ENCODE data around the gene ADGRG3.

Gene ADGRG3

DNA sequence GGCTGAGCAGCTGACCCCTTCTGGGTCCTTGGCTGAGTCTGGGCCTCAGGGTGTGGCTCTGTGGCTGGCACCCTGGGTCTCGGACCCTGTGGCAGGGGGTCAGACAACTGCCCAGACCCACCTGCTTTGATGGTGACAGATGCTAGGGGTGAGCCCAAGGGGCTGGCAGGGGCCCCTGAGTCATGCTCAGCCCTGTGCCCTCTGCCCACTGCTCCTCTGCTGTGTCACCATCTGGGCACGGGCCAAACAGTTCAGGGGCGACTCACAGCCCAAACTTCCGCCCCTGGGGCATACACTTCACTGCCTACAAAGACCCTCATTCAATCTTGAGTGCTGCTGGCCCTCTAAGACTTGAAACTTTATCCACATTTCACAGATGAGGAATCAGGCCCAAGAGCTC lies 33.9 kb upstream of the ADGRG3 start:
- DNase-seq (ENCODE audit: low read depth) = no peak
- no peaks in the 10 kb centered on the region for H3K27me3 ChIP-seq (replicated peaks; ENCODE audit: control insufficient read depth, insufficient read depth, low read length)
- H3K9me3 ChIP-seq (ENCODE audit: control insufficient read depth, low read length) = no peaks in the 10 kb centered on the region
- H3K4me1 ChIP-seq (ENCODE audit: control insufficient read depth, insufficient read depth, low read length) = peaks cover 33% of the 10 kb centered on the region
- no peak overlapping the region for H3K9ac ChIP-seq (ENCODE audit: low read length)
- H3K36me3 ChIP-seq (ENCODE audit: control insufficient read depth, insufficient read depth, low read length, severe bottlenecking) = no peaks in the 10 kb centered on the region
- no peak overlapping the region for H3K4me3 ChIP-seq (ENCODE audit: low read length)

DNA sequence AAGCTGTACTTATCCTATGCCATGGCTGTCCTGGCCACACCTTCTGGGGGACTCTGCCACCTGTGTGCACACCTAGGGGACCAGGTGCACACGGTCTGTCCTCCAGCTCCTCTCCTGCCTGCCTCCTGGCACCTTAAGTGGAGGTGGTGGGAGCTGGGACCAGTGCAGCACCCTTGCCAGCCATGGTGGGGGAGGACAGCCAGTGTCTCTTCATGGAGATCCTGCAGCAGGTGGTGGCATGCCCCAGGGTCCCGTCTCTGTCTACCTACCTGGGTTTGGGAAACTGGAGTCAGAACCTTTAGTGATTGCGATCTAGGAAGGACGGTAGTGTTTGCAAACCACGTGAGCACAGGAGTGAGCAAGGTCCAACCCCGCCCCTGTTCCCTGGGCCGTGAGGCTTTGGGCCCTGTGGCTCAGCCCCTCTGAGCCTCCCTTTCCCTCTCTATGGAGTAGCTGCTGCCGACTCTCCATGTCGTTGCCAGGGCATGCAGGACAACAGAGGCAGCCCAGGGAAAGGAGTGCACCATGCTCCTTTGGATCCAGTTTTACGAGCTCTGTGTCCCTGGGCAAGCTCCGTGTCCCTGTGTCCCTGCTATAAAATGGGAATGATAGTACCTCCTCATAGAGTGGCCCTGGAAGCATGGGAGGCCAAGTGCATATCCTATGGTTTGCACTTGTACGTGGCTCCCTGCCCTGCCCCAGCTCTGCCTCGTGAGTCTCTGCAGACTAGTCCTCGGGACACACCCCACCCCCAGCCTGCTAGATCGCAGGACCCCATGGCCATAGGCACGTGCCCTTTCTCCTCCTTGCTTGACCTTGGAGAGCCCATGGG lies 32.6 kb upstream of the ADGRG3 start:
- no peaks in the 10 kb centered on the region for H3K27me3 ChIP-seq (replicated peaks; ENCODE audit: control insufficient read depth, insufficient read depth, low read length)
- peaks cover 33% of the 10 kb centered on the region for H3K4me1 ChIP-seq (ENCODE audit: control insufficient read depth, insufficient read depth, low read length)
- no peaks in the 10 kb centered on the region for H3K9me3 ChIP-seq (ENCODE audit: control insufficient read depth, low read length)
- H3K36me3 ChIP-seq (ENCODE audit: control insufficient read depth, insufficient read depth, low read length, severe bottlenecking) = no peaks in the 10 kb centered on the region
- DNase-seq (ENCODE audit: low read depth) = no peak
- H3K9ac ChIP-seq (ENCODE audit: low read length) = no peak overlapping the region
- H3K4me3 ChIP-seq (ENCODE audit: low read length) = no peak overlapping the region

DNA sequence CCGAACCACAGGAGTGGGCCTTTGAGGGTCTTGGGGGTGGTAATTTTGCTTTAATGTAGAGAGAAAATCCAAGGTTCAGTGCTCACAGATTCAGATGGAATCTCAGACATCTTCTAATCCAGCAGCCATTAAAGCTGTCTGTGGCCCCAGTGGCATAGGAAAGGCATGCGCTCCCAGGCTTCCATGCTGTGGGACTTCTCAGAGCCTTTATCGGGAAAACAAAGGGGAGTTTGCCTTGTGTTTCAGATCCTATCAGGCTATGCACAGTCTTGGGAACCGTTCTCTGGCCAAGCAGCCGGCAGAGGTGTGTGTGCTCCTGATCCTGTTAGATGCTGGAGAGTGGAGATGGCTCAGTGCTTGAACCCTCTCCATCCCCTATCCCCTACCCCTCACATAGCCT lies 31.9 kb upstream of the ADGRG3 start:
- no peak overlapping the region for H3K4me3 ChIP-seq (ENCODE audit: low read length)
- H3K9ac ChIP-seq (ENCODE audit: low read length) = no peak overlapping the region
- peaks cover 33% of the 10 kb centered on the region for H3K4me1 ChIP-seq (ENCODE audit: control insufficient read depth, insufficient read depth, low read length)
- DNase-seq (ENCODE audit: low read depth) = no peak
- no peaks in the 10 kb centered on the region for H3K36me3 ChIP-seq (ENCODE audit: control insufficient read depth, insufficient read depth, low read length, severe bottlenecking)
- no peaks in the 10 kb centered on the region for H3K27me3 ChIP-seq (replicated peaks; ENCODE audit: control insufficient read depth, insufficient read depth, low read length)
- H3K9me3 ChIP-seq (ENCODE audit: control insufficient read depth, low read length) = no peaks in the 10 kb centered on the region

DNA sequence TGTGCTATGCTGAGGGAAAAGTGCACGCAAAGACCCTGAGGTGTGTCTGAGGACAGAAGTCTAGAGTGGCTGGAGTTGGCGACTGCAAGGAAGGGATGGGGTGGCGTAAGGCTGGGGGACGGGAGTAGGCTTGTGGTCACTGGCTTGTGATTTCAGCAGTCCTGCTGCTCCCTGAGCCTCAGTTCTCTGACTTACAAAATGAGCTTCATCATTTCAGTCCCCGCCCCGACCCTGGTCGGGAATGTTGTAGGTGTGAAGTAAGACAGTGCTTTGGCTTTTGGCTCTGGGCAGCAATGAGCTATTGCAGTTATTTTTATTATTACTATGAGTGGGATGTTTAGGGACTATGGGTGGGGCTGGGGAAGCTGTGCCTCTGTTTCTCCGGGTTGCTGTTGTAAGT lies 31.1 kb upstream of the ADGRG3 start:
- no peaks in the 10 kb centered on the region for H3K36me3 ChIP-seq (ENCODE audit: control insufficient read depth, insufficient read depth, low read length, severe bottlenecking)
- peak overlapping the region; percentile 7 for H3K4me3 ChIP-seq (ENCODE audit: low read length)
- peak; percentile 14 for DNase-seq (ENCODE audit: low read depth)
- H3K9me3 ChIP-seq (ENCODE audit: control insufficient read depth, low read length) = no peaks in the 10 kb centered on the region
- peaks cover 33% of the 10 kb centered on the region for H3K4me1 ChIP-seq (ENCODE audit: control insufficient read depth, insufficient read depth, low read length)
- no peaks in the 10 kb centered on the region for H3K27me3 ChIP-seq (replicated peaks; ENCODE audit: control insufficient read depth, insufficient read depth, low read length)
- peak overlapping the region; percentile 57 for H3K9ac ChIP-seq (ENCODE audit: low read length)

DNA sequence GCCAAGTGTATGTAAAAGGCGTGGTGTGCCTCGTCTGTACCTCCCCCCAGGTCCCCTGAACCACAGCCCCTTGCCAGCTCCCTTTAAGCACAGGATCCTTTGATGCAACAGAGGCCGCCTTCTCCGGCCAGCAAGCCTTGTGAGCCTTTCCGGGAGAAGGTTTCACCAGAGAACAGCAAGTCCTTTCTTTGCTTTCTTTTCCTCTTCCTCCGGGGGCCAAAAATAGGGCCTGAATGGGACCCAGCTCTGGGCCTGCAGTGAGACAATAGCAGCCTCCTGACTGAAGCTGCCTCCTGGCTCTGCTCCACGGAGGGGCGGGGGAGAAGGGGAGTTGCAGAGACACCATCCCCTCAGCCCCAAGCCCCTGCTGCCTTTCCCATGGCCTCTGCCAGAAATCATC lies 30.7 kb upstream of the ADGRG3 start:
- Histone ChIP-seq H3K36me3 (ENCODE audit: control insufficient read depth, insufficient read depth, low read length, severe bottlenecking) (no peaks in the 10 kb centered on the region), H3K4me1 (ENCODE audit: control insufficient read depth, insufficient read depth, low read length) (peaks cover 33% of the 10 kb centered on the region), H3K4me3 (ENCODE audit: low read length) (peak overlapping the region; percentile 7), H3K27me3 (replicated peaks; ENCODE audit: control insufficient read depth, insufficient read depth, low read length) (no peaks in the 10 kb centered on the region), H3K9ac (ENCODE audit: low read length) (peak overlapping the region; percentile 57), H3K9me3 (ENCODE audit: control insufficient read depth, low read length) (no peaks in the 10 kb centered on the region)
- DNase-seq (ENCODE audit: low read depth) = peak; percentile 11

DNA sequence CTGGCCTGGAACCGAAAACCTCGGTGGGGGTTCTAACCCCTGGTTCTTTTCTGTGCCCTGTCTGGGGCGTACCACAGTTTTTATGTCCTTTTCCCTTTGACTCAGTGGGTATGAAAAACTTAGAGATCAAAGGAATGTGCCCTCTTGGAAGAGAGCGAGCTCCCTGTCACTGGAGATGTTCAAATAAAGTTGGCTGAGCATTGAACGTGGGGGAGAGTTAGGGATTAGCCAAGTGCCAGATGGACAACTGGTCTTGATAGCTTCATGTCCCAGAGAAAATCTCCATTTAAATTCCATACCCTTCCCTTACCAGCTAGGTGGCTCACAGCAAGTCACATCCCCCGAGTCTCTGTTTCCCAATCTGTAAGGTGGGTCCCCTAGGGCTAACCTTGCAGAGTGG lies 30.1 kb upstream of the ADGRG3 start:
- no peaks in the 10 kb centered on the region for H3K36me3 ChIP-seq (ENCODE audit: control insufficient read depth, insufficient read depth, low read length, severe bottlenecking)
- DNase-seq (ENCODE audit: low read depth) = no peak
- no peaks in the 10 kb centered on the region for H3K27me3 ChIP-seq (replicated peaks; ENCODE audit: control insufficient read depth, insufficient read depth, low read length)
- no peaks in the 10 kb centered on the region for H3K9me3 ChIP-seq (ENCODE audit: control insufficient read depth, low read length)
- peaks cover 35% of the 10 kb centered on the region for H3K4me1 ChIP-seq (ENCODE audit: control insufficient read depth, insufficient read depth, low read length)
- H3K4me3 ChIP-seq (ENCODE audit: low read length) = peak overlapping the region; percentile 7
- peak overlapping the region; percentile 57 for H3K9ac ChIP-seq (ENCODE audit: low read length)

DNA sequence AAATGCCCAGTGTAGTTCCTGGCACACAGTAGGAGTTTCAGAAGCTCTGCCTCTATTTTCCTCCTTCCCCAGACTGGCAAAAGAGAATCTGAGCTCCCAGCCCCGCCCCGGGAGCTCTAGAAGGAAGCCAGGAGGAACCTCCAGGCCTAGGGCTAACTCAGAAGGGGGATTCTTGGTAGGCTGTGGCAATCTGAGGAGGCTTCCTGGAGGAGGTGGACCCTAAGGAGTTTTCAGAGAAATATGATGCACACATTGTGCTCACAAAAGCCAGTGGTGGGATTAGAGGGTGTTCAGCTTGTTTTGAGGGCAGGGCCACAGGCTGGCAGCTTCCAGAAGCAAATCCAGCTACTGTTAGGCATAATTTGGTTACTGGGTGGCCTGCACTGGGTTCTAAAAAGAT lies 29.7 kb upstream of the ADGRG3 start:
- Histone ChIP-seq H3K4me3 (ENCODE audit: low read length) (no peak overlapping the region), H3K4me1 (ENCODE audit: control insufficient read depth, insufficient read depth, low read length) (peaks cover 40% of the 10 kb centered on the region), H3K36me3 (ENCODE audit: control insufficient read depth, insufficient read depth, low read length, severe bottlenecking) (no peaks in the 10 kb centered on the region), H3K27me3 (replicated peaks; ENCODE audit: control insufficient read depth, insufficient read depth, low read length) (no peaks in the 10 kb centered on the region), H3K9ac (ENCODE audit: low read length) (no peak overlapping the region), H3K9me3 (ENCODE audit: control insufficient read depth, low read length) (no peaks in the 10 kb centered on the region)
- DNase-seq (ENCODE audit: low read depth) = no peak

DNA sequence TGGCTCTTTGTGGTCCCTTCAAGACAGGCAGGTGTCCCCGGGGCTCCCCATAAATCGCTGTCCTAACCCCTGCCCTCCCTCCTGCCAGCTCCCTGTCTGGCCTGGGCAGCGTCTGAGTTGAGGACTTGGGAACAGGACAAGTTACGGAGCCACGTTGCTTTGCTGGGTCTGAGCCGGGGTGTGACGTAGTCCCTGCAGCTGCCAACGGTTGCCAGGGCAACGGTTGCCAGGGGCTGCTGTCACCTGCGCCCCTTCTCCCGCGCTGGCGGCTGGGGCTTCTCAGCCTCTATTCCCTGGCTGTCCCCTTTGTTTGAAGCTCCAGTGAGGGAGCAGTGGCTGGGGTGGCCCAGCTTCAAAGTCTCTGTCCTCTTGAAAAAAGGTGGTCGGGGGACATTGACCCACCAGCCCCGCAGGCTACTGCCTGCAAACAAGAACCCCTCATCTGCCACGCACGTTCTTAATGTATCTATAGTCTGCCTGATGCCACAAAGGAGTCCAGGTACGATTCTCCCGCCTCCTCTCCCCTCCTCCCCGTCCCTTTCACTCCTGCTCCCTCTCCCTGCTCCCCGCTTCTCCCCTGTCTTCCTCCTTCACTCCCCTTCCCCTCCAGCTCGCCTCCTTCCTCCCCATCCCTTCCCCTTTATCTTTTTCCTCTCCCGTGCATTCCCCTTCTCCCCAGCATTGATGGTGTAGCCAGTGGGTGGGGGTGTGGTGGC lies 28.8 kb upstream of the ADGRG3 start:
- peaks cover 34% of the 10 kb centered on the region for H3K4me1 ChIP-seq (ENCODE audit: control insufficient read depth, insufficient read depth, low read length)
- H3K9ac ChIP-seq (ENCODE audit: low read length) = no peak overlapping the region
- no peak overlapping the region for H3K4me3 ChIP-seq (ENCODE audit: low read length)
- no peaks in the 10 kb centered on the region for H3K9me3 ChIP-seq (ENCODE audit: control insufficient read depth, low read length)
- DNase-seq (ENCODE audit: low read depth) = no peak
- no peaks in the 10 kb centered on the region for H3K36me3 ChIP-seq (ENCODE audit: control insufficient read depth, insufficient read depth, low read length, severe bottlenecking)
- H3K27me3 ChIP-seq (replicated peaks; ENCODE audit: control insufficient read depth, insufficient read depth, low read length) = no peaks in the 10 kb centered on the region

DNA sequence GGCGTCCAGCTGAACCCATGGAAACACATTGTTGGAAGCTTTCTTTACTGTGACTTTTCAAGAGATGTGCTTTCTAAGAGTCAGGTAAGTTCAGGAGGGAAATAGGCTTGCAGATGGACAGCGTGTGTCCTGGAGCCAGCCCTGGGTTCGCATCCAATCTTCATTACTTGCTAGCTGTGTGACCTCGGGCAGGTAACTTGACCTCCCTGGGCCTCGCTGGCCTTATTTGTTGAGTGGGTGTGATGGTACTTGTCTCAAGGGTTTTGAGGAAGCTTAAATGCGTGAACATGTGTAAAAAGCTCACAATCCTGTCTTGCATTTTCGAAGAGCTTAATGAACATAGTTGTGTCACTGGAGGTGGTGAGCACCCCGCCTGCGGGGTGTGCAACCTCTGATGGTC lies 27.9 kb upstream of the ADGRG3 start:
- no peaks in the 10 kb centered on the region for H3K27me3 ChIP-seq (replicated peaks; ENCODE audit: control insufficient read depth, insufficient read depth, low read length)
- H3K9ac ChIP-seq (ENCODE audit: low read length) = no peak overlapping the region
- no peak overlapping the region for H3K4me3 ChIP-seq (ENCODE audit: low read length)
- peaks cover 32% of the 10 kb centered on the region for H3K4me1 ChIP-seq (ENCODE audit: control insufficient read depth, insufficient read depth, low read length)
- no peaks in the 10 kb centered on the region for H3K9me3 ChIP-seq (ENCODE audit: control insufficient read depth, low read length)
- DNase-seq (ENCODE audit: low read depth) = no peak
- H3K36me3 ChIP-seq (ENCODE audit: control insufficient read depth, insufficient read depth, low read length, severe bottlenecking) = no peaks in the 10 kb centered on the region

DNA sequence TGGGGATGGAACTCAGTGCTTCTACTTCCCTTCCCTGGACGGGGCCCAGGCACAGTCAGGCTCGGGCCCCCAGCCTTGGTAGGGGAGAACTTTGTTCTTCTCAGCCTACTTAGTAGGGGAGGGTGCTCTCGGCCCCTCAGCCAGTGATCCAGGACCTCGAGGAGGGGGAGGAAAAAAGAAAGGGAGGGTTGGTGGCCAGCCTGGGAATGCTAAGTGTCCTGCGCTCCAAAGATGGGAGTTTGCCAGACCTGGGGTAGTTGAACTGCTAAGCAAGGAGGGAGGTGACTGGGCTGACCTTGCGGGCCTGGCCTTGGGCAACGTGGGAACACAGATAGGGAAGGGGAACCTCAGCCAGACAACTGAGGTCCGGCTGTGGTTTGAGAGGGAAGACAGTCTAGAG lies 27.5 kb upstream of the ADGRG3 start:
- Histone ChIP-seq H3K9me3 (ENCODE audit: control insufficient read depth, low read length) (no peaks in the 10 kb centered on the region), H3K27me3 (replicated peaks; ENCODE audit: control insufficient read depth, insufficient read depth, low read length) (no peaks in the 10 kb centered on the region)

DNA sequence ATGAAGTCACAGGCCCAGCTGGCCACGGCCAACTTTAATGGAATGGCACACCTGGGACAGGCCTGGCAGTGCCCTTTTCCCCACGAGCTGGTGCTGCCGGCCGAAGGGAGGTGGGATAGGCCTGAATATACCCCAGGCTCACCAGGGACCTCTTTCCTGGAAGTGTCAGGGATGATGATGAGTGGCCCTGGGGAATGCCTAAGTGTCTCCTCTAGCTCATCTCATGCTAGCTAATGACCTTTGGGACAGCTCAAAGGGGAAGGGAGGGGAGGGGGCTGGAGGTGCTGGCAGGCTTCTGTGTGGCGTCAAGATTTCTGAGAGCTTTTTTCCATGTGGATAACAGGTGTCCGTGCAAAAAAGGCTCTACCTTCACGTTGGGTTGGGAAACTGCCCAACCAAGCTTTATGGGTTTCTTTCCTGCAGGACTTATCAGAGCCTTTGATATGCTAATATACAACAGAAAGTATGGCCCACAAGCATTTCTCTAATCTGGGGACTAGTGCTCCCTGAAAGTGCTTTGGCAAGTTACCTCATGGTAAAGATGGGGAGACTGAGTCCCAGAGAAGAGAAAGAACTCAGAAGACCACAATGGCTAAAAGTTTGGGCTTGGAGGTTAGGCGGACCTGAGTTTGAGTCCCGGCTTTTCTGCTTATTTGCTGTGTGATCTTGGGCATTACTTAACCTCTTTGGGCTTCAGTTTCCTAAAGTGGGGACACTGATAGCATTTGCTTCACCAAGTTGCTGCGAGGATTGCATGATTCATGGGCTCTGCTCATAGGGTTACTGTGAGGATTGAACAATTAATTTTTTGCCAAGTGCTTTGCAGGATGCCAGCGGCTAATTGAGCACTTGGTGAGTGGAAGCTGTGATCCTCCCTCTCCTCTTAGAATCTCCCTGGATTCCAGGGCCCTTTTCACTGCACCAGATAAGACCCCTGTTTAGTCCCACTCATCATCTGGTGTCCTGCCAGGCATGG lies 25.7 kb upstream of the ADGRG3 start:
- Histone ChIP-seq H3K27me3 (replicated peaks; ENCODE audit: control insufficient read depth, insufficient read depth, low read length) (no peaks in the 10 kb centered on the region), H3K4me1 (ENCODE audit: control insufficient read depth, insufficient read depth, low read length) (peaks cover 32% of the 10 kb centered on the region), H3K4me3 (ENCODE audit: low read length) (no peak overlapping the region), H3K9ac (ENCODE audit: low read length) (peak overlapping the region; percentile 33), H3K36me3 (ENCODE audit: control insufficient read depth, insufficient read depth, low read length, severe bottlenecking) (no peaks in the 10 kb centered on the region), H3K9me3 (ENCODE audit: control insufficient read depth, low read length) (no peaks in the 10 kb centered on the region)
- DNase-seq (ENCODE audit: low read depth) = no peak

More for the DNA sequence above, 27.5 kb upstream of the ADGRG3 start:
- Histone ChIP-seq H3K36me3 (ENCODE audit: control insufficient read depth, insufficient read depth, low read length, severe bottlenecking) (no peaks in the 10 kb centered on the region), H3K4me3 (ENCODE audit: low read length) (no peak overlapping the region), H3K4me1 (ENCODE audit: control insufficient read depth, insufficient read depth, low read length) (peaks cover 35% of the 10 kb centered on the region), H3K9ac (ENCODE audit: low read length) (no peak overlapping the region)
- no peak for DNase-seq (ENCODE audit: low read depth)
